WTC11 (cell line): Measurements from ENCODE around the gene AGAP1. TPM values are rescaled to one million over a fixed set of nuclear protein-coding genes. Genes with fewer than 3 reads are reported as not detected.

Experiments used
- ATAC-seq: fragments of 200-7000 bp; cut with Tn5 transposase; 2 replicates; pipeline ENCODE4 v1.10.0; 2021; ENCODE audit warnings: mild to moderate bottlenecking, moderate library complexity
- CTCF ChIA-PET: fragments of 300-600 bp; sonication (Branson Sonifier 250); formaldehyde crosslinking; loops from one replicate; lab custom pipeline; 2021; ENCODE audit warnings: antibody characterized with exemption; lab: Charles Lee
- POLR2A ChIA-PET: fragments of 350-600 bp; sonication (Branson Sonifier 250); formaldehyde crosslinking; loops from one replicate; lab custom pipeline; 2021; ENCODE audit warnings: antibody characterized with exemption; lab: Charles Lee
- DNase-seq: peaks from one replicate; pipeline ENCODE4 v3.0.0; 2021; ENCODE audit warnings: low spot score
- H3K27ac Mint-ChIP-seq: 2 replicates; pipeline ENCODE4 v1.8.0; 2021; ENCODE audit warnings: mixed read lengths
- H3K27me3 Mint-ChIP-seq: 2 replicates; pipeline ENCODE4 v1.8.0; 2021; ENCODE audit warnings: low read depth, mild to moderate bottlenecking, moderate library complexity, mixed read lengths
- H3K36me3 Mint-ChIP-seq: 2 replicates; pipeline ENCODE4 v1.8.0; 2021; ENCODE audit warnings: mixed read lengths
- H3K4me1 Mint-ChIP-seq: 2 replicates; pipeline ENCODE4 v1.8.0; 2022; ENCODE audit warnings: mixed read lengths
- H3K4me3 Mint-ChIP-seq: 2 replicates; pipeline ENCODE4 v1.8.0; 2021; ENCODE audit warnings: mild to moderate bottlenecking, moderate library complexity, mixed read lengths
- H3K9me3 Mint-ChIP-seq: 2 replicates; pipeline ENCODE4 v1.8.0; 2021; ENCODE audit warnings: mixed read lengths
- CREB1 ChIP-seq: sonication (generic); formaldehyde crosslinking; IDR thresholded peaks from 2 replicates; pipeline ENCODE4 v1.8.0; 2023; ENCODE audit warnings: mild to moderate bottlenecking, missing genetic modification reagents
- E2F1 ChIP-seq: sonication (generic); formaldehyde crosslinking; IDR thresholded peaks from 2 replicates; pipeline ENCODE4 v1.8.0; 2022; ENCODE audit warnings: mild to moderate bottlenecking, missing genetic modification reagents
- ETV6 ChIP-seq: sonication (generic); formaldehyde crosslinking; IDR thresholded peaks from 2 replicates; pipeline ENCODE4 v1.8.1; 2022; ENCODE audit warnings: mild to moderate bottlenecking, missing genetic modification reagents
- FOXJ3 ChIP-seq: sonication (generic); formaldehyde crosslinking; IDR thresholded peaks from 2 replicates; pipeline ENCODE4 v1.9.0; 2021; ENCODE audit warnings: missing genetic modification reagents, mild to moderate bottlenecking, borderline replicate concordance
- FOXP1 ChIP-seq: sonication (generic); formaldehyde crosslinking; IDR thresholded peaks from 2 replicates; pipeline ENCODE4 v1.8.0; 2022; ENCODE audit warnings: missing genetic modification reagents, mild to moderate bottlenecking, moderate library complexity, borderline replicate concordance
- FOXP4 ChIP-seq: sonication (generic); formaldehyde crosslinking; IDR thresholded peaks from 2 replicates; pipeline ENCODE4 v1.8.0; 2022; ENCODE audit warnings: mild to moderate bottlenecking, missing genetic modification reagents
- GABPB1 ChIP-seq: sonication (generic); formaldehyde crosslinking; IDR thresholded peaks from 2 replicates; pipeline ENCODE4 v1.8.1; 2023; ENCODE audit warnings: mild to moderate bottlenecking, missing genetic modification reagents
- GRHL2 ChIP-seq: fragments of 250-450 bp; sonication (Bioruptor Pico); IDR thresholded peaks from 2 replicates; pipeline ENCODE4 v1.8.0; 2022; ENCODE audit warnings: mild to moderate bottlenecking, moderate library complexity; ENCODE audit not compliant: insufficient replicate concordance, severe bottlenecking
- GTF2I ChIP-seq: fragments of 250-450 bp; sonication (Bioruptor Pico); conservative IDR thresholded peaks from 2 replicates; pipeline ENCODE4 v1.4.0; 2021; ENCODE audit warnings: mild to moderate bottlenecking
- KAT7 ChIP-seq: sonication (generic); formaldehyde crosslinking; IDR thresholded peaks from 2 replicates; pipeline ENCODE4 v1.8.1; 2023; ENCODE audit warnings: missing genetic modification reagents, mild to moderate bottlenecking, borderline replicate concordance
- MYBL2 ChIP-seq: sonication (generic); formaldehyde crosslinking; IDR thresholded peaks from 2 replicates; pipeline ENCODE4 v1.8.1; 2023; ENCODE audit warnings: mild to moderate bottlenecking, moderate library complexity, missing genetic modification reagents
- NFATC4 ChIP-seq: fragments of 250-450 bp; sonication (Bioruptor Pico); IDR thresholded peaks from 2 replicates; pipeline ENCODE4 v1.9.0; 2021; ENCODE audit warnings: mild to moderate bottlenecking
- SP1 ChIP-seq: sonication (generic); formaldehyde crosslinking; conservative IDR thresholded peaks from 2 replicates; pipeline ENCODE4 v1.8.1; 2022; ENCODE audit warnings: missing genetic modification reagents
- TEAD1 ChIP-seq: sonication (generic); formaldehyde crosslinking; IDR thresholded peaks from 2 replicates; pipeline ENCODE4 v1.8.0; 2022; ENCODE audit warnings: mild to moderate bottlenecking, missing genetic modification reagents
- USF1 ChIP-seq: sonication (generic); formaldehyde crosslinking; IDR thresholded peaks from 2 replicates; pipeline ENCODE4 v1.8.0; 2022; ENCODE audit warnings: mild to moderate bottlenecking, missing genetic modification reagents
- ZNF138 ChIP-seq: sonication (generic); formaldehyde crosslinking; conservative IDR thresholded peaks from 2 replicates; pipeline ENCODE4 v1.8.1; 2022; ENCODE audit warnings: mild to moderate bottlenecking, moderate library complexity, missing genetic modification reagents
- ZNF232 ChIP-seq: sonication (generic); formaldehyde crosslinking; IDR thresholded peaks from 2 replicates; pipeline ENCODE4 v1.8.0; 2022; ENCODE audit warnings: mild to moderate bottlenecking, missing genetic modification reagents
- ZNF263 ChIP-seq: sonication (generic); formaldehyde crosslinking; IDR thresholded peaks from 2 replicates; pipeline ENCODE4 v1.8.1; 2022; ENCODE audit warnings: low read depth, mild to moderate bottlenecking, moderate library complexity, missing genetic modification reagents
- ZNF317 ChIP-seq: sonication (generic); formaldehyde crosslinking; IDR thresholded peaks from 2 replicates; pipeline ENCODE4 v1.8.1; 2023; ENCODE audit warnings: low read depth, mild to moderate bottlenecking, moderate library complexity, missing genetic modification reagents, borderline replicate concordance
- ZNF423 ChIP-seq: fragments of 250-450 bp; sonication (Bioruptor Pico); IDR thresholded peaks from 2 replicates; pipeline ENCODE4 v2.1.2; 2022; ENCODE audit warnings: mild to moderate bottlenecking, moderate library complexity
- total RNA-seq: library from RNA; stranded (reverse); gene quantifications from 3 replicates; pipeline ENCODE4 v1.2.3, GENCODE V29; 2021
- TF ChIP-seq, protein P1 (sequence below): sonication (generic); formaldehyde crosslinking; conservative IDR thresholded peaks from 2 replicates; pipeline ENCODE4 v1.8.1; 2023; ENCODE audit warnings: mild to moderate bottlenecking, low read depth, missing genetic modification reagents, moderate library complexity
- TF ChIP-seq, protein P2 (sequence below): sonication (generic); formaldehyde crosslinking; IDR thresholded peaks from 2 replicates; pipeline ENCODE4 v1.8.1; 2022; ENCODE audit warnings: low read depth, mild to moderate bottlenecking, moderate library complexity, missing genetic modification reagents, borderline replicate concordance
- TF ChIP-seq, protein P3 (sequence below): sonication (generic); formaldehyde crosslinking; IDR thresholded peaks from 2 replicates; pipeline ENCODE4 v1.8.0; 2023; ENCODE audit warnings: missing genetic modification reagents
- TF ChIP-seq, protein P4 (sequence below): sonication (generic); formaldehyde crosslinking; IDR thresholded peaks from 2 replicates; pipeline ENCODE4 v1.8.1; 2023; ENCODE audit warnings: mild to moderate bottlenecking, missing genetic modification reagents, moderate library complexity

The AGAP1 gene
- total RNA-seq, 1 experiment from 2014 or later = 49.3 TPM

DNA sequence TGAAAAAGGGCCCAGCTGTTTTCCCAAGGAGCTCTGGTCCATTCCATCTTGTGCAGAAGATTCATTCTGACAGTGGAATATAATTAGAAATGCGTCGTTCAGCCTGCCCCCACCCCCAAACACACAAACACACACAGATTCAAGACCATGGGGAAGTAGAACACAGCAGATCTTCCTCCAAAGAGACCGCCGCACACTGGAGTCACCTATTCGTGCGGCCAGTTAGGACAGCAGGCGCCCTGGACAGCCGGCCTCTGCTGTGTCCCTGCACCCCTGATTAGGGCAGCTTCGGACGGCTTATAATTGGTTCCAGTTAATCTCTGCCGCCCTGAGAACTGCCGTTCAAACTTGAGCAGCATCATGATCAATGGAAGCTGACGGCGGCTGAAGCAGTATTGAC is 558.4 kb downstream of the AGAP1 start:
- Mint-ChIP-seq H3K4me1 (peaks cover 62% of the 10 kb centered on the region), H3K4me3 (no peak overlapping the region), H3K36me3 (peaks cover 3% of the 10 kb centered on the region; the same call in 1 of the 2 replicates), H3K27ac (no peak overlapping the region), H3K9me3 (no peaks in the 10 kb centered on the region), H3K27me3 (peaks cover 12% of the 10 kb centered on the region)
- DNase-seq = no peak
- ChIA-PET CTCF (interaction anchor here (1.2 kb wide), 1 partner anchor 128 kb away, joined by 4 read pairs; no protein-coding TSS in a partner anchor), POLR2A (no interaction called here)
- no peak for TF ChIP-seq GABPB1 (CRISPR knock-in tag)
- no peak for ATAC-seq

GRCh38 chr2:236052926-236053821 is 559.3 kb downstream of the AGAP1 start:
- H3K27me3 Mint-ChIP-seq = peaks cover 12% of the 10 kb centered on the region
- peak overlapping the region; percentile 42 for H3K4me3 Mint-ChIP-seq
- peak overlapping the region; percentile 73 for H3K27ac Mint-ChIP-seq
- peak; percentile 84 for ATAC-seq
- CTCF ChIA-PET = interaction anchor here (0.7 to 2.0 kb wide), 4 partner anchors 11 to 127 kb away, joined by 3 to 8 read pairs (median 4); no protein-coding TSS in a partner anchor
- peaks cover 62% of the 10 kb centered on the region for H3K4me1 Mint-ChIP-seq
- peaks cover 3% of the 10 kb centered on the region for H3K9me3 Mint-ChIP-seq
- POLR2A ChIA-PET = no interaction called here
- DNase-seq = peak; percentile 70
- peaks cover 11% of the 10 kb centered on the region for H3K36me3 Mint-ChIP-seq
- TF ChIP-seq CREB1 (CRISPR knock-in tag) (0 out of 2 replicates have a peak, but pooled peaks have one; percentile 7), ZNF263 (CRISPR knock-in tag) (no peak), FOXP4 (CRISPR knock-in tag) (peak; percentile 95; the same call in 1 of the 2 replicates), E2F1 (CRISPR knock-in tag) (no peak), GRHL2 (CRISPR knock-in tag) (no peak), FOXJ3 (CRISPR knock-in tag) (no peak), TEAD1 (CRISPR knock-in tag) (peak; percentile 84), SP1 (CRISPR knock-in tag) (peak; percentile 45; the same call in 1 of the 2 replicates), MYBL2 (no peak), ZNF317 (CRISPR knock-in tag) (0 out of 2 replicates have a peak, but pooled peaks have one; percentile 30), ZNF423 (CRISPR knock-in tag) (peak; percentile 66), ZNF138 (CRISPR knock-in tag) (no peak), NFATC4 (no peak), FOXP1 (CRISPR knock-in tag) (peak; percentile 73; the same call in 1 of the 2 replicates), ETV6 (CRISPR knock-in tag) (peak; percentile 85), KAT7 (CRISPR knock-in tag) (no peak), GTF2I (CRISPR knock-in tag) (no peak), ZNF232 (CRISPR knock-in tag) (0 out of 2 replicates have a peak, but pooled peaks have one; percentile 51), USF1 (CRISPR knock-in tag) (0 out of 2 replicates have a peak, but pooled peaks have one; percentile 6)
- TF ChIP-seq, protein P1, sequence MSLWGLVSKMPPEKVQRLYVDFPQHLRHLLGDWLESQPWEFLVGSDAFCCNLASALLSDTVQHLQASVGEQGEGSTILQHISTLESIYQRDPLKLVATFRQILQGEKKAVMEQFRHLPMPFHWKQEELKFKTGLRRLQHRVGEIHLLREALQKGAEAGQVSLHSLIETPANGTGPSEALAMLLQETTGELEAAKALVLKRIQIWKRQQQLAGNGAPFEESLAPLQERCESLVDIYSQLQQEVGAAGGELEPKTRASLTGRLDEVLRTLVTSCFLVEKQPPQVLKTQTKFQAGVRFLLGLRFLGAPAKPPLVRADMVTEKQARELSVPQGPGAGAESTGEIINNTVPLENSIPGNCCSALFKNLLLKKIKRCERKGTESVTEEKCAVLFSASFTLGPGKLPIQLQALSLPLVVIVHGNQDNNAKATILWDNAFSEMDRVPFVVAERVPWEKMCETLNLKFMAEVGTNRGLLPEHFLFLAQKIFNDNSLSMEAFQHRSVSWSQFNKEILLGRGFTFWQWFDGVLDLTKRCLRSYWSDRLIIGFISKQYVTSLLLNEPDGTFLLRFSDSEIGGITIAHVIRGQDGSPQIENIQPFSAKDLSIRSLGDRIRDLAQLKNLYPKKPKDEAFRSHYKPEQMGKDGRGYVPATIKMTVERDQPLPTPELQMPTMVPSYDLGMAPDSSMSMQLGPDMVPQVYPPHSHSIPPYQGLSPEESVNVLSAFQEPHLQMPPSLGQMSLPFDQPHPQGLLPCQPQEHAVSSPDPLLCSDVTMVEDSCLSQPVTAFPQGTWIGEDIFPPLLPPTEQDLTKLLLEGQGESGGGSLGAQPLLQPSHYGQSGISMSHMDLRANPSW (CRISPR knock-in tag) = no peak
- TF ChIP-seq, protein P2, sequence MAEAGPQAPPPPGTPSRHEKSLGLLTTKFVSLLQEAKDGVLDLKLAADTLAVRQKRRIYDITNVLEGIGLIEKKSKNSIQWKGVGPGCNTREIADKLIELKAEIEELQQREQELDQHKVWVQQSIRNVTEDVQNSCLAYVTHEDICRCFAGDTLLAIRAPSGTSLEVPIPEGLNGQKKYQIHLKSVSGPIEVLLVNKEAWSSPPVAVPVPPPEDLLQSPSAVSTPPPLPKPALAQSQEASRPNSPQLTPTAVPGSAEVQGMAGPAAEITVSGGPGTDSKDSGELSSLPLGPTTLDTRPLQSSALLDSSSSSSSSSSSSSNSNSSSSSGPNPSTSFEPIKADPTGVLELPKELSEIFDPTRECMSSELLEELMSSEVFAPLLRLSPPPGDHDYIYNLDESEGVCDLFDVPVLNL = no peak
- TF ChIP-seq, protein P3, sequence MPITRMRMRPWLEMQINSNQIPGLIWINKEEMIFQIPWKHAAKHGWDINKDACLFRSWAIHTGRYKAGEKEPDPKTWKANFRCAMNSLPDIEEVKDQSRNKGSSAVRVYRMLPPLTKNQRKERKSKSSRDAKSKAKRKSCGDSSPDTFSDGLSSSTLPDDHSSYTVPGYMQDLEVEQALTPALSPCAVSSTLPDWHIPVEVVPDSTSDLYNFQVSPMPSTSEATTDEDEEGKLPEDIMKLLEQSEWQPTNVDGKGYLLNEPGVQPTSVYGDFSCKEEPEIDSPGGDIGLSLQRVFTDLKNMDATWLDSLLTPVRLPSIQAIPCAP (CRISPR knock-in tag) = no peak
- TF ChIP-seq, protein P4, sequence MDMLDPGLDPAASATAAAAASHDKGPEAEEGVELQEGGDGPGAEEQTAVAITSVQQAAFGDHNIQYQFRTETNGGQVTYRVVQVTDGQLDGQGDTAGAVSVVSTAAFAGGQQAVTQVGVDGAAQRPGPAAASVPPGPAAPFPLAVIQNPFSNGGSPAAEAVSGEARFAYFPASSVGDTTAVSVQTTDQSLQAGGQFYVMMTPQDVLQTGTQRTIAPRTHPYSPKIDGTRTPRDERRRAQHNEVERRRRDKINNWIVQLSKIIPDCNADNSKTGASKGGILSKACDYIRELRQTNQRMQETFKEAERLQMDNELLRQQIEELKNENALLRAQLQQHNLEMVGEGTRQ (CRISPR knock-in tag) = 0 out of 2 replicates have a peak, but pooled peaks have one; percentile 3
